T-helper 2 cell treated with Interferon-gamma antibody and Interleukin-4, amounts not matched to agents 5 μg/mL and 100 μg/mL, for 36 hours (primary cell): ENCODE results near the gene SFT2D3.
A peak's percentile ranks its signal among the peaks of the same experiment; 100 is the strongest.

Experiments used
- DNase-seq: peaks from one replicate; pipeline ENCODE4 v3.0.0; 2021; ENCODE audit warnings: low spot score
- H3K27ac Mint-ChIP-seq: one replicate; pipeline ENCODE4 v1.8.0; 2021; ENCODE audit warnings: mild to moderate bottlenecking, mixed read lengths
- H3K27me3 Mint-ChIP-seq: one replicate; pipeline ENCODE4 v1.8.0; 2021; ENCODE audit warnings: low read depth, mixed read lengths
- H3K36me3 Mint-ChIP-seq: one replicate; pipeline ENCODE4 v1.8.0; 2021; ENCODE audit warnings: low read depth, mixed read lengths
- H3K4me1 Mint-ChIP-seq: one replicate; pipeline ENCODE4 v1.8.0; 2021; ENCODE audit warnings: low read depth, mixed read lengths
- H3K4me3 Mint-ChIP-seq: one replicate; pipeline ENCODE4 v1.8.0; 2022; ENCODE audit warnings: mild to moderate bottlenecking, moderate library complexity, mixed read lengths
- H3K9me3 Mint-ChIP-seq: one replicate; pipeline ENCODE4 v1.8.0; 2021; ENCODE audit warnings: mixed read lengths

Gene SFT2D3

GRCh38 chr2:127683056-127683455 is 18.2 kb upstream of the SFT2D3 start:
- Mint-ChIP-seq H3K27me3 (peaks cover 28% of the 10 kb centered on the region), H3K27ac (no peak overlapping the region), H3K4me3 (no peak overlapping the region), H3K36me3 (no peaks in the 10 kb centered on the region), H3K4me1 (peaks cover 2% of the 10 kb centered on the region), H3K9me3 (no peaks in the 10 kb centered on the region)
- no peak for DNase-seq

DNA sequence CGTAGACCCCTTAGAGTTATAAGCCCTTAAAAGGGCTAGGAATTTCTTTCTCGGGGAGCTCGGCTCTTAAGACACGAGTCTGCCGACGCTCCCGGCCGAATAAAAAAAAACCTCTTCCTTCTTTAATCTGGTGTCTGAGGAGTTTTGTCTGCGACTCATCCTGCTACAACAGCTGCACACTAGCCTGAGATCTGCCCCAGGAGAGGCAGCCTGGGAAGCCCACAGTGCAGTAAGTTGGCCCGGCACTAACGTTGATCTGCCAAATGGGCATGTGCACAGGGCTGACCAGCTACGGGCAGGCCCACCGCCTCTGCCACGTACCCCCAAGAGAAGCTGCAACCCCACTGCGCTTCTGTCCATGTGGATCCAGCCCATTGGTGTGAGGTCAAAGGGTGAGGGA is 17.5 kb upstream of the SFT2D3 start:
- Mint-ChIP-seq H3K27ac (no peak overlapping the region), H3K4me1 (peaks cover 2% of the 10 kb centered on the region), H3K9me3 (peaks cover 5% of the 10 kb centered on the region), H3K27me3 (peaks cover 22% of the 10 kb centered on the region), H3K36me3 (no peaks in the 10 kb centered on the region), H3K4me3 (no peak overlapping the region)
- no peak for DNase-seq

- no peak for DNase-seq
- Mint-ChIP-seq H3K4me3 (no peak overlapping the region), H3K27ac (no peak overlapping the region), H3K4me1 (peaks cover 2% of the 10 kb centered on the region), H3K27me3 (peaks cover 20% of the 10 kb centered on the region), H3K9me3 (peaks cover 10% of the 10 kb centered on the region), H3K36me3 (no peaks in the 10 kb centered on the region)
Observed at GRCh38 chr2:127685410-127686080, 15.8 kb upstream of the SFT2D3 start.

GRCh38 chr2:127688405-127688804 is 12.9 kb upstream of the SFT2D3 start:
- H3K27ac Mint-ChIP-seq, result no peak overlapping the region
- peaks cover 14% of the 10 kb centered on the region for H3K27me3 Mint-ChIP-seq
- peaks cover 25% of the 10 kb centered on the region for H3K9me3 Mint-ChIP-seq
- no peak for DNase-seq
- H3K36me3 Mint-ChIP-seq, result no peaks in the 10 kb centered on the region
- H3K4me1 Mint-ChIP-seq, result no peaks in the 10 kb centered on the region
- H3K4me3 Mint-ChIP-seq, result no peak overlapping the region

DNA sequence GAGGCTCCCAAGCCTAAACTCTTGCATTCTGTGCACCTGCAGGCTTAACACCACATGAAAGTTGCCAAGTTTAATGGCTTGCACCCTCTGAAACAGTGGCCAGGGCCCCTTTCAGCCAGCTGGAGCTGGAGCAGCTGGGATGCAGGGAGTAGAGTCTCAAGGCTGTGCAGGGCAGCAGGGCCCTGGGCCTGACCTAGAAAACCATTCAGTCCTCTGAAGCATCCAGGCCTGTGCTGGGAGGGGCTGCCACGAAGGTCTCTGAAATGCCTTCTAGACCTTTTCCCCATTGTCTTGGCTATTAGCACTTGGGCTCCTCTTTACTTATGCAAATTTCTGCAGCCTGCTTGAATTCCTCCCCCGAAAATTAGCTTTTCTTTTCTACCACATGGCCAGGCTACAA is 10.6 kb upstream of the SFT2D3 start:
- peaks cover 14% of the 10 kb centered on the region for H3K27me3 Mint-ChIP-seq

GRCh38 chr2:127694986-127695385 is 6.3 kb upstream of the SFT2D3 start:
- no peaks in the 10 kb centered on the region for H3K36me3 Mint-ChIP-seq
- no peaks in the 10 kb centered on the region for H3K4me1 Mint-ChIP-seq
- no peak for DNase-seq
- H3K27ac Mint-ChIP-seq, result no peak overlapping the region
- peaks cover 17% of the 10 kb centered on the region for H3K9me3 Mint-ChIP-seq
- H3K27me3 Mint-ChIP-seq, result peaks cover 2% of the 10 kb centered on the region
- H3K4me3 Mint-ChIP-seq, result no peak overlapping the region

More for the DNA sequence above, 10.6 kb upstream of the SFT2D3 start:
- Mint-ChIP-seq H3K4me1 (no peaks in the 10 kb centered on the region), H3K4me3 (no peak overlapping the region), H3K9me3 (peaks cover 25% of the 10 kb centered on the region), H3K36me3 (no peaks in the 10 kb centered on the region), H3K27ac (no peak overlapping the region)
- DNase-seq, result no peak

GRCh38 chr2:127695491-127696472 is 5.5 kb upstream of the SFT2D3 start:
- DNase-seq, result peak; percentile 32
- H3K36me3 Mint-ChIP-seq, result peaks cover 6% of the 10 kb centered on the region
- no peak overlapping the region for H3K27ac Mint-ChIP-seq
- H3K4me1 Mint-ChIP-seq, result peaks cover 7% of the 10 kb centered on the region
- no peak overlapping the region for H3K4me3 Mint-ChIP-seq
- peaks cover 2% of the 10 kb centered on the region for H3K27me3 Mint-ChIP-seq
- H3K9me3 Mint-ChIP-seq, result peaks cover 14% of the 10 kb centered on the region

- H3K27me3 Mint-ChIP-seq, result no peaks in the 10 kb centered on the region
- DNase-seq, result no peak
- H3K27ac Mint-ChIP-seq, result peak overlapping the region; percentile 36
- H3K9me3 Mint-ChIP-seq, result no peaks in the 10 kb centered on the region
- no peak overlapping the region for H3K4me3 Mint-ChIP-seq
- peaks cover 14% of the 10 kb centered on the region for H3K36me3 Mint-ChIP-seq
- peaks cover 13% of the 10 kb centered on the region for H3K4me1 Mint-ChIP-seq
Observed at GRCh38 chr2:127697482-127698180, 3.7 kb upstream of the SFT2D3 start.

GRCh38 chr2:127698553-127699355 is 2.5 kb upstream of the SFT2D3 start:
- Mint-ChIP-seq H3K27me3 (no peaks in the 10 kb centered on the region), H3K4me1 (peaks cover 18% of the 10 kb centered on the region), H3K36me3 (peaks cover 21% of the 10 kb centered on the region), H3K27ac (no peak overlapping the region), H3K4me3 (no peak overlapping the region), H3K9me3 (no peaks in the 10 kb centered on the region)
- DNase-seq, result no peak

- DNase-seq, result no peak
- H3K9me3 Mint-ChIP-seq, result no peaks in the 10 kb centered on the region
- peak overlapping the region; percentile 97 for H3K27ac Mint-ChIP-seq
- H3K4me1 Mint-ChIP-seq, result peaks cover 29% of the 10 kb centered on the region
- peaks cover 37% of the 10 kb centered on the region for H3K36me3 Mint-ChIP-seq
- no peaks in the 10 kb centered on the region for H3K27me3 Mint-ChIP-seq
- H3K4me3 Mint-ChIP-seq, result peak overlapping the region; percentile 93
Observed at GRCh38 chr2:127700527-127701192, 637 bp upstream of the SFT2D3 start.

- Mint-ChIP-seq H3K36me3 (peaks cover 44% of the 10 kb centered on the region), H3K4me3 (peak overlapping the region; percentile 88), H3K4me1 (peaks cover 29% of the 10 kb centered on the region), H3K27ac (peak overlapping the region; percentile 97), H3K27me3 (no peaks in the 10 kb centered on the region), H3K9me3 (no peaks in the 10 kb centered on the region)
- DNase-seq, result peak; percentile 81
Observed at GRCh38 chr2:127701651-127702394, 526 bp downstream of the SFT2D3 start.

DNA sequence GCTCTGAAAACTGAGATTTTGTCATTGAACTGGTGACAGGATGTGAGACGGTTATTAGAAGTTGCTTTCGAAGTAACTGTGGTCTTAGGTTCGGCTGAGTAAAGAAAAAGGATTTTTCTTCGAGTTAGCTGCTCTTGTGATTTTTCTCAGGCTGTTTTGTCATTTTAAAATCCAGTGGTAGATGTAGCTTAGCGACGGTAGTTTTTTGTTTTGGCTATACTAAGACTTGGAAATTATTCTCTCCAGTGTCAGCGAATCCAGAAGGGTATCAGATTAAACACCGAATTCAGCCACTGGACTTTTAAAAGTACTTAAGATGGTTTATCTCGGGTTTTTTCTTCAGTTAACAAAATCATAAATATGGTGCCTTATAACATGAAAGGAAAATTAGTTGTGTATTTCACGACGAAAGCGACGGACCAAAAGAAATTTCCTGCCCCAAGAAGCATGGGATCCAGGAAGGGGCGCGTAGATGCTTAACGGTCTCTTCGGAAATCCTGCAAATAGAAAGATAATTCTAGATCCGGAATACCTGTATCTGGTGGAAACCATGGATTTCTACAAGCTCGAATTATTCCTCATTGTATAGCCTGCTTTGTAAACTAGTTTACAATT is 1.2 kb downstream of the SFT2D3 start:
- Mint-ChIP-seq H3K36me3 (peaks cover 47% of the 10 kb centered on the region), H3K27ac (peak overlapping the region; percentile 91), H3K9me3 (no peaks in the 10 kb centered on the region), H3K27me3 (no peaks in the 10 kb centered on the region), H3K4me1 (peaks cover 29% of the 10 kb centered on the region), H3K4me3 (peak overlapping the region; percentile 88)
- no peak for DNase-seq
